ENCODE results near the gene CCDC187.

Gene CCDC187

DNA sequence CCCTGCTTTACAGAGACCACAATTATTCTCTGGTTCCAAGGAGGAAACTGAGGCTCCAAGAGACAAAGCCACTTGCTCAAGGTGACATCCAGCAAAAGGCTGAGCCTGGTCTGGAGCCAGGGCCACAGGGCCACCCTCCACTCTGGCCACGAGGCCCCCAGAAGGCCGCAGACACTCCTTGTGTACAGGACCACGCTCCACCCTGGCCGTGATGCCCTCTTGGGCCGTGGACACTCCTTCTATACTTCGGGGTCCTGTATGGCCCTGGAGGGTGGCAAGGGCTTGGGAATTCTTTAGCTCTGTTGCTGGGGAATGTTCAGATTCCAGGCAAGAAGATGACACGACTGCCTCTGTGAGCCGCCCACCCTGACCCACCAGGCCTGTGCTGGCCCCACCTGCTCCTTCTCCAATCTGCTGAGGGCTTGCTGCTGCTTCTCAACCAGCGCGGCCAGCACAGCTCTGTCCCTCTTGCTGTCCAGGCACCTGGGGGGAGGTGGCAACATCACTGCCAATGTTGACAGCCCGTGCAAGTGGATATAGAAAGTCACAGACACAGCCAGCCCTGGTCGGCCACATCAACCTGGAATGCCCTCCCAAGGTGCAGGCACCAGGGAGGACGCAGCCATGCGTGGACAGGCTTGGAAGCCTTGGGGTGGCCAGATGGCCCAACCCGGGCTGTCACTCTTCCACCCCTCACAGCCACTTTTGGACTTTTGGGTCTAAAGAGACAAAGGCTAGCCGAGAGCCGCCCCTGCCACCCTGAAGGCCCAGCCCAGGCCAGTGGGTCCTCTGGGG lies 38.1 kb downstream of the CCDC187 start:
- DNase-seq: no peak

GRCh38 chr9:136264441-136265405 lies 39.2 kb downstream of the CCDC187 start:
- DNase-seq: no peak

DNA sequence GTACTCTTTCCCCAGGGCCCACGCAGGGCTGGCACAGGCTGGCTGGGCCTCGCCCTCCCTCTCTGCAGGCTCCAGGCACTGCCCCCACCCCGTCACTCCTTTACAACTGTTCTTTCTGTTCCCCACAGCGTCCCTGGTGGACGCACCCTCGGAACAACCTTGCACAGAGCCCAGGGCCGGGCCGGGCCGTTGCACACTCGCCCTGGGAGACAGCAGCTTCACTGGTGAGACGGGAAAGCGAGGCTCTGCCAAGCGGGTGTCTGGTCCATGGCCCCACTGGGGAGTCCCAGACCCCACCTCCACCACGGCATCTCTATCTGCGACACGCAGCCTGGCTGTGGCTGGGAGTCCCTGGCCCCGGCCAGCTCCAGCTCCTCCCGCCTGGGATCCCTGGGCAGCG lies 39.9 kb downstream of the CCDC187 start:
- no peak for DNase-seq

- no peak for DNase-seq
Observed at GRCh38 chr9:136262671-136263178, 41.2 kb downstream of the CCDC187 start.

- no peak for DNase-seq
Observed at GRCh38 chr9:136261686-136262430, 42.0 kb downstream of the CCDC187 start.

DNA sequence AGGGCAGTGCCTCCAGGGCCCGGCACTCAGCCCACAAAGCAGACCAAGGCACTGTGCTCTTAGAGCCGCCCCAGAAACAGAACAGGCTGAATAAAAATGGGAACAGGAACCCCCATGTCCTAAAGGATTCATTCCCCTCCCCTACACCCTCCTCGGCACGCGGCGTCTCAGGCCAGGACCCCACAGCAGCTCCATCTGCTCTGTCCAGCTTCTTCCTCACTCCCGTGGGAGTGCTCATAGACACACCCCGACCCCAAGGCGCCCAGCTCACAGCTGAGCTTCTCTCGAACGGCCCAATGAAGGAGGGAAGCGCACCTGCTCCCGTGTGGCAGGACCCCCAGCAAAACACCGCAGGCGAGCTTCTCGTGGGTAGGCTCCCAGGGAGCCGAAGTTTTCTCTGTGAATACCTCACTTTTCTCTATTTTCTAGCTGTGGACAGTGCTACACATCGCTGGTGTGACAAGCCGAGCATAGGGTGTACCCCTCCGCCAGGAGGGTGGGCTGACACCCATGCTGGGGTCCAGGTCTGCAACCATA lies 42.9 kb downstream of the CCDC187 start:
- DNase-seq: no peak

GRCh38 chr9:136260521-136260920 lies 43.4 kb downstream of the CCDC187 start:
- no peak for DNase-seq

- DNase-seq: no peak
Observed at GRCh38 chr9:136259836-136260235, 44.1 kb downstream of the CCDC187 start.

DNA sequence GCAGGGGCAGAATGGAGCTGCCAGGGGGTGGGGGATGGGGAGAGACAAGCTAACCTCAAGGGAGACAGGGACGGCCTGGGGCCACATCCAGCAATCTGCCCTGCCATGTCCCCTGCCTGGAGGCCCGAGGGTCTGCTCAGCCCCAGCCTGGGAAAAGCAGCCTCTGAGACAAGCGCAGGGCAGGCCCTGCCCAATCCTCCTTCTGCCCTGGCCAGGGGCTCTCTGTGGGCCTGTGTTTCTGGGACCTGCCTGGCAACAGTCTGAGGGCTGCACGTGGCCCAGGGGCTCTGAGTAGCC lies 44.4 kb downstream of the CCDC187 start:
- DNase-seq: no peak

GRCh38 chr9:136258786-136259516 lies 44.9 kb downstream of the CCDC187 start:
- no peak for DNase-seq

- DNase-seq: no peak
Observed at GRCh38 chr9:136258299-136258625, 45.6 kb downstream of the CCDC187 start.

DNA sequence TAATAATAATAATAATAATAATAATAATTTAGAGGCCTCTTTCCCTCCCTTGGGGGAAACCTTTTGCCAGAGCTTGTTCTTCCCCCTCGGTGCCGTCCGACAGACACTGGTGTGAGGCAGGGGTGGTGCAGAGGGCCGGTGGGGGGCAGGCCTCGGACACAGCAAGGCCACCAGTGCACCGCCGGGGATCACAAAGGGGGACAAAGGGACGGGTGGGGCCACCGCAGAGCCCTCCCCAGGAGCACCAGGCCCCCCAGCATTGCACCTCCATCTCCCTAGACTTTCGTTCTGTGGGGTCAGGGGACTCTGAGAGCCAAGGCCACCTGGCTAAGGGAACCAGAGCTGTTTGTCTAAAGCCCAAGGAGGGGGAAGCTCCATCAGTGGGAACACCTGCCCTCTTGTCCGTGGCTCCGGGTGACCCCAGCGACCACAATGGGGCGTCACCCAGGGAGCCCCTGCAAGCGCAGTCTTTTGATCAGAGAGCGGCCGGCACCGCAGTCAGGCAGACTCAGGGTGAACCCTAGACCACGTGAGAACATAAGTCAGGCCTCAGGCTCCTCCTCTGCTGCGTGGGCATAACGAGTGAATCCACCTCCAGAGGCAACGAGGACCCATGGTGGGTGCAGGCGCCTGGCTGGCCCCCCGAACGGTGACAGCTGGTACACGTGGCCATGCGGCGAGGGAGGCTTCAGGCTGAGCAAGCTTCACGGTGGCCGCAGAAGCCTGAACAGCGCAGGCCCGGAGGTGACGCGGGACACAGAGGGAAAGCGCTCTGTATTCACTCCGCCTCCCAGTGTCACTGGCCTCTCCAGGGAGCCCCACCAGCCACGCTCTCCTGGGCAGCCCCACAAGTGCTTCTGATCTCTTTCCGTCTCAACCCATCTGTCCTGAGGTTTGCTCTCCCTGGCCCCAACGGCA lies 46.3 kb downstream of the CCDC187 start:
- no peak for DNase-seq

DNA sequence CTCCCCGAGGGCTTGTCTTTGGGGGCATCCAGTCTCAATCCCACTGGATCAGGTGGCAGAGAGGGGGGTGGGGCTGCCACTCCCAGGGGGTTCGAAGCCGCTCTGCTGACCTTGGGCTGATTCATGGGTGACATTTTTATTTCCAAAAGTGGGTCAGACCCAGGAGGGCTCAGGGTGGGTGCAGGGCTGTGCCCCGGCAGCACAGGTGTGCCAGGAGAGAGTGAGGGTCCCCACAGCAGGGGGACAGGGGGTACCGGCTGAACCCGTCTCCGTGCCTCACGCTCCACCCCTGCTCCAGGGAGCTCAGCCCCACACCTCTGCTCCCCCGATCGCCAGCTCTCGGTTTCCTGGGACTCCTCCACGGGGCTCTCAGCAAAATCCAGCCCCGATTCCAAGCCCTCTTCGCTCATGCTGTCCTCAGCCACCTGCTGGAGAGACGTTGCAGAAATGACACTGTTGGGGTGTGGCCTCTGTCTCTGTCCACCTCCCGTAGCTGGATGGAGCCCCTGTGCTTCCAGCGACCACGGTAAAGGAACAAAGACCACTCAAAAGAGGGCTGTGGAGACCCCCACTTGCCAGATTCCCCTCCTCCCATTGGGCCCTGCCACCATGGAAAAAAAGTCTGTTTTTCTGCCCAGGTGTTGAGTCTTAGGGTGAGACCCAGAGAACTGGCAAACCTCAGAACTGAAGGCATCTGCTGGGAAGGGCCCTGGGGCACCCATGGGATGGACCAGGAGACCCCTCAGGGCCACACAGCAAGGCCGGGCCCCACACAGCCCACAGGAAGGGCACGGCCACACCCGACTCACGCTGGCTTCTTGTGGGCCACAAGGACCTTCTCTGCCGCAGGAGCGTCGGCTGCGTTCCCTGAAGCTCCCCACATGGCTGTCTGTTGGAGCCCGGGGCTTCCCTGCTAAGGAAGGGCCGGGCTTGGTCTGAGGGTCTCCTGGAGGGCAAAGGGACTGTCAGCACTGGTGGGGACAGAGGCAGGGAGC lies 47.7 kb downstream of the CCDC187 start:
- DNase-seq: no peak

GRCh38 chr9:136255166-136255538 lies 48.7 kb downstream of the CCDC187 start:
- no peak for DNase-seq

- no peak for DNase-seq
Observed at GRCh38 chr9:136254381-136255165, 49.3 kb downstream of the CCDC187 start.

DNA sequence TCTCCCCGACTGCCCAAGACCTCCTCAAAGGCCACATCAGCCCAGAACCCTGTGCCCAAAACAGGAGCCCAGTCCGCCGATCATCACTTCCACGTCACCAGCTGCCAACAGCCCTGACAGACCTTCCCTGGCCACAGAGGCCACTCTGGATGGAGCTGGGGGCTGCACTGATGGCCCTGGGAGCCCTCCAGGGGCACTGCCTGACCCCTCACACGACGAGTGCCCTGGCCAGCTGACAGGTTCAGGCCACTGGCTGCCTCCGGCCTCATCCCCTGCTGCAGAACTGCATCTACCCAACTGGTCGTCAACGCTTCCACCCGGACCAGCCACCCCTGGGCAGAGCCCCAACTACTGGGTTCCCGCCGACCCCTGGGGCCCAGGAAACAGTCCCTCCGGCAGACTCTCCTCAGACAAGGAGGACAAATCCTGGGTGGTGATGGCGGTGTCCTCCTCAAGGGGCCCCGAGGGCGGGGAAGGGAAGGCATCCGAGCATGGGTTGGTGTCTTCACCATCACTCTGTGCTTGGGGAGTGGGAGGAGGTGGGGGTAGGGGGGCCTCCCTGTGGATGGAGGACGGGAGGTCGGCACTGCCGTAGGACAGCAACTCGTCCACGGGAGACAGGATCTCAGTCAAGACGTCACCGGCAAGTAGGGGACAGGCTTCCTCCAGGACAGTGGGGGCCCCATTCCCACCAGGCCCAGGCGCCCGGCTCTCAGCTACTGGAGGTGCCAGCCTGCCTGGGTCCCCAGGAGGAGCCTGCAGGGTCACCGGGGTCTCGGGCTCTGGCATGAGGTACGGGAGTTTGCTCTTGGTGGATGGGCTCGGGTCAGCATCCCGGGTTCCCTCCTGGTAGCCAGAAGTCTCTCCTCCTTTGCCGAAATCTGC lies 50.4 kb downstream of the CCDC187 start:
- no peak for DNase-seq

DNA sequence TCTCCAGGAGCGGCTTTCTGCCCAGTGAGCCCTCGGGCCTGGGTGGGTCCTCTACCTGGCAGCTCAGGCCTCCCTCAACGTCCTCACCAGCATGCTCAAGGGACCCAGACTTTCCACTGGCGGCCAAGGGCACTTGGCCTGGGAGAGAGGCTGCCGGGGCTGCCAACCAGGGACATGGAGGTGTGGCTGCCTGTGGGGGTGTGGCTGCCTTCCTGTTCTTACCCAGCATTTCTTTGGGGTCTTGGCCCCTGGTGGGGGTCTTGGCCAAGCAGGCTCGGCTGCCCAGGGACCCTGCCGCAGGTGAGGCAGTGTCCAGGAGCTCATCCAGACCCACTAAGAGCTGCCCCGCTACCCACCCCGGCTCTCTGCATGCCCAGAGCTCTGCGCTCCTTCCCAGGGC lies 51.0 kb downstream of the CCDC187 start:
- DNase-seq: no peak

GRCh38 chr9:136252281-136252680 lies 51.6 kb downstream of the CCDC187 start:
- DNase-seq: no peak
